Endothelial cell of umbilical vein (primary cell): Measurements from ENCODE around the gene IFNA10.

Source experiments
- CTCF ChIP-seq, 2 donors: IDR thresholded peaks; 1 replicate in 1 of 2; 2 replicates in 1 of 2; pipeline ENCODE4 v1.5.1; 2011; ENCODE audit warnings: low read length in 2 of 2, mild to moderate bottlenecking in 2 of 2, moderate library complexity in 2 of 2, control low read depth in 1 of 2, inconsistent platforms in 1 of 2, low read depth in 1 of 2; ENCODE audit not compliant: insufficient read depth in 1 of 2; ENCODE audit errors: extremely low read depth in 1 of 2
- EZH2 ChIP-seq: IDR thresholded peaks from 2 replicates; pipeline ENCODE4 v1.6.1; 2012; ENCODE audit warnings: borderline replicate concordance, low read depth, mild to moderate bottlenecking, moderate library complexity, low read length, inconsistent platforms; ENCODE audit not compliant: severe bottlenecking
- GATA2 ChIP-seq: IDR thresholded peaks from 2 replicates; pipeline ENCODE4 v1.7.0; 2011; ENCODE audit warnings: low read depth, mild to moderate bottlenecking, moderate library complexity, mixed read lengths, low read length; ENCODE audit not compliant: insufficient read length, insufficient read depth
- JUN ChIP-seq: IDR thresholded peaks from 2 replicates; pipeline ENCODE4 v1.6.1; 2011; ENCODE audit warnings: borderline replicate concordance, low read depth; ENCODE audit not compliant: insufficient read length, insufficient read depth
- MAX ChIP-seq: IDR thresholded peaks from 2 replicates; pipeline ENCODE4 v1.6.1; 2011; ENCODE audit not compliant: insufficient read depth, insufficient read length
- MYC ChIP-seq: IDR thresholded peaks from one replicate; pipeline ENCODE4 v1.6.1; 2011; ENCODE audit warnings: mild to moderate bottlenecking, low read depth, low read length
- POLR2A ChIP-seq: IDR thresholded peaks from 2 replicates; pipeline ENCODE4 v1.6.1; 2012; ENCODE audit warnings: low read depth, mild to moderate bottlenecking, control low read depth, low read length
- POLR2AphosphoS5 ChIP-seq: IDR thresholded peaks from 2 replicates; pipeline ENCODE4 v1.6.1; 2012; ENCODE audit warnings: low read depth, mild to moderate bottlenecking, control low read depth, low read length, moderate library complexity; ENCODE audit not compliant: insufficient read depth

- TF ChIP-seq POLR2A, result no peak
- no peak for TF ChIP-seq POLR2AphosphoS5
- TF ChIP-seq GATA2, result no peak
- peak; percentile 29 to 48 for TF ChIP-seq CTCF (IDR thresholded peaks at IDR 0.05; ENCODE audit: extremely low read depth in 1 of 2, insufficient read depth in 1 of 2, low read depth in 1 of 2, low read length in 2 of 2)
- TF ChIP-seq MAX, result no peak
- no peak for TF ChIP-seq JUN
- TF ChIP-seq MYC, result no peak
- peak; percentile 16 for TF ChIP-seq EZH2
These were observed 46.0 kb upstream of the IFNA10 start for GRCh38 chr9:21252721-21253547.
